Liver (tissue), 9 donors: Measurements from ENCODE around the gene CCDC82. TPM values are rescaled to one million over a fixed set of nuclear protein-coding genes. Genes with fewer than 3 reads are reported as not detected.
A peak's percentile ranks its signal among the peaks of the same experiment; 100 is the strongest.

ENCODE experiments used
- DNase-seq: peaks from one replicate; pipeline ENCODE4 v3.0.0-alpha.2; 2017; ENCODE audit warnings: low spot score
- H3K27ac ChIP-seq, 2 donors: one replicate each; pipeline ENCODE4 v1.7.0; 2013; ENCODE audit warnings: inconsistent platforms in 2 of 2, low read length in 2 of 2, control low read depth in 1 of 2, low read depth in 1 of 2, mild to moderate bottlenecking in 1 of 2
- H3K27me3 ChIP-seq, 4 donors: one replicate each; pipeline versions ENCODE4 v1.6.1 to v1.7.0; 2013; ENCODE audit warnings: low read length in 3 of 4, inconsistent platforms in 1 of 4, mild to moderate bottlenecking in 1 of 4, moderate library complexity in 1 of 4; ENCODE audit not compliant: control insufficient read depth in 4 of 4, insufficient read depth in 4 of 4
- H3K36me3 ChIP-seq, 4 donors: one replicate each; pipeline versions ENCODE4 v1.6.1 to v1.7.0; 2013; ENCODE audit warnings: low read length in 3 of 4, mild to moderate bottlenecking in 3 of 4, low read depth in 1 of 4, moderate library complexity in 1 of 4; ENCODE audit not compliant: control insufficient read depth in 4 of 4, insufficient read depth in 3 of 4
- H3K4me1 ChIP-seq, 4 donors: one replicate each; pipeline versions ENCODE4 v1.6.1 to v1.7.0; 2013; ENCODE audit warnings: low read length in 3 of 4, mild to moderate bottlenecking in 3 of 4, moderate library complexity in 1 of 4; ENCODE audit not compliant: control insufficient read depth in 4 of 4, insufficient read depth in 4 of 4
- H3K4me3 ChIP-seq, 3 donors: one replicate each; pipeline versions ENCODE4 v1.6.1 to v1.7.0; 2013; ENCODE audit warnings: low read length in 3 of 3, control low read depth in 1 of 3, low read depth in 1 of 3, mild to moderate bottlenecking in 1 of 3
- H3K9ac ChIP-seq, 2 donors: one replicate each; pipeline ENCODE4 v1.7.0; 2013; ENCODE audit warnings: low read length in 2 of 2, mild to moderate bottlenecking in 2 of 2, moderate library complexity in 2 of 2, control low read depth in 1 of 2, low read depth in 1 of 2
- H3K9me3 ChIP-seq, 4 donors: one replicate each; pipeline versions ENCODE4 v1.6.1 to v1.7.0; 2013; ENCODE audit warnings: low read length in 3 of 4; ENCODE audit not compliant: control insufficient read depth in 4 of 4
- CTCF ChIP-seq: fragments of 150-350 bp; IDR thresholded peaks from 2 replicates; pipeline ENCODE4 v1.5.1; 2017; ENCODE audit warnings: improper control_type of control experiment, low read depth, low read length; ENCODE audit not compliant: missing input control
- EGR1 ChIP-seq, 2 donors: IDR thresholded peaks; 2 replicates each; pipeline ENCODE4 v1.6.1; 2016 to 2018; ENCODE audit warnings: antibody characterized with exemption in 2 of 2, low read depth in 2 of 2
- FOXA1 ChIP-seq: IDR thresholded peaks from 2 replicates; pipeline ENCODE4 v1.6.1; 2016; ENCODE audit warnings: antibody characterized with exemption
- FOXA2 ChIP-seq: IDR thresholded peaks from 2 replicates; pipeline ENCODE4 v1.6.1; 2016; ENCODE audit warnings: antibody characterized with exemption
- GABPA ChIP-seq, 2 donors: IDR thresholded peaks in 1 of 2; conservative IDR thresholded peaks in 1 of 2; 2 replicates each; pipeline ENCODE4 v1.6.1; 2016; ENCODE audit warnings: antibody characterized with exemption in 2 of 2, mild to moderate bottlenecking in 1 of 2, moderate library complexity in 1 of 2
- HNF4A ChIP-seq, 2 donors: conservative IDR thresholded peaks; 2 replicates each; pipeline ENCODE4 v1.6.1; 2016; ENCODE audit warnings: antibody characterized with exemption in 2 of 2, mild to moderate bottlenecking in 2 of 2
- HNF4G ChIP-seq: IDR thresholded peaks from 2 replicates; pipeline ENCODE4 v1.6.1; 2016; ENCODE audit warnings: antibody characterized with exemption
- JUND ChIP-seq, 2 donors: IDR thresholded peaks; 2 replicates each; pipeline ENCODE4 v1.6.1; 2016; ENCODE audit warnings: antibody characterized with exemption in 2 of 2
- MAX ChIP-seq: IDR thresholded peaks from 2 replicates; pipeline ENCODE4 v1.6.1; 2016; ENCODE audit warnings: antibody characterized with exemption
- NR2F2 ChIP-seq: IDR thresholded peaks from 2 replicates; pipeline ENCODE4 v1.6.1; 2016; ENCODE audit warnings: antibody characterized with exemption
- RAD21 ChIP-seq, 2 donors: IDR thresholded peaks; 2 replicates each; pipeline ENCODE4 v1.6.1; 2016; ENCODE audit warnings: antibody characterized with exemption in 2 of 2, mild to moderate bottlenecking in 2 of 2
- RXRA ChIP-seq, 2 donors: IDR thresholded peaks; 2 replicates each; pipeline ENCODE4 v1.6.1; 2017 to 2018; ENCODE audit warnings: antibody characterized with exemption in 2 of 2, mild to moderate bottlenecking in 1 of 2
- SP1 ChIP-seq: IDR thresholded peaks from 2 replicates; pipeline ENCODE4 v1.6.1; 2018; ENCODE audit warnings: antibody characterized with exemption, mild to moderate bottlenecking
- TAF1 ChIP-seq: conservative IDR thresholded peaks from 2 replicates; pipeline ENCODE4 v1.6.1; 2016; ENCODE audit warnings: antibody characterized with exemption, mild to moderate bottlenecking
- YY1 ChIP-seq: IDR thresholded peaks from 2 replicates; pipeline ENCODE4 v1.6.1; 2016; ENCODE audit warnings: antibody characterized with exemption, mild to moderate bottlenecking
- WGBS: extraction: QIAGEN DNeasy Blood & Tissue Kit; methylation state at CpG from one replicate; pipeline ENCODE4 v1.1.7; 2013; 5-methylcytosine and 5-hydroxymethylcytosine counted together
- polyA plus RNA-seq, 2 donors: library from polyadenylated mRNA; stranded (reverse) in 1 of 2; unstranded in 1 of 2; fragments of 200-250 nt in 1 of 2; fragments of >200 nt in 1 of 2; fragmentation: Nextera tagmentation in 1 of 2; extraction: Ambion mirVana in 1 of 2; gene quantifications; one replicate each; pipeline versions ENCODE4 v1.2.1 to v1.2.3, GENCODE V29; 2013 to 2015
- total RNA-seq, 2 donors: library from RNA; depleted of rRNA; stranded (reverse); fragments of >200 nt; gene quantifications; one replicate each; pipeline ENCODE4 v1.2.3, GENCODE V29; 2014
- TF ChIP-seq, protein P1 (sequence below): IDR thresholded peaks from 2 replicates; pipeline ENCODE4 v1.6.1; 2016; ENCODE audit warnings: antibody characterized with exemption, mild to moderate bottlenecking
- TF ChIP-seq, protein P2 (sequence below): IDR thresholded peaks from 2 replicates; pipeline ENCODE4 v1.6.1; 2016; ENCODE audit warnings: antibody characterized with exemption
- TF ChIP-seq, protein P3 (sequence below): IDR thresholded peaks from 2 replicates; pipeline ENCODE4 v1.6.1; 2016; ENCODE audit warnings: antibody characterized with exemption
- donor health status: healthy.
- donor health status: healthy.
- donor health status: healthy.
- donor health status: healthy.
- donor health status: healthy.

The CCDC82 gene
- total and polyA plus RNA-seq, 4 donors, result 4.5 to 14.5 (median 11.0) TPM

DNA sequence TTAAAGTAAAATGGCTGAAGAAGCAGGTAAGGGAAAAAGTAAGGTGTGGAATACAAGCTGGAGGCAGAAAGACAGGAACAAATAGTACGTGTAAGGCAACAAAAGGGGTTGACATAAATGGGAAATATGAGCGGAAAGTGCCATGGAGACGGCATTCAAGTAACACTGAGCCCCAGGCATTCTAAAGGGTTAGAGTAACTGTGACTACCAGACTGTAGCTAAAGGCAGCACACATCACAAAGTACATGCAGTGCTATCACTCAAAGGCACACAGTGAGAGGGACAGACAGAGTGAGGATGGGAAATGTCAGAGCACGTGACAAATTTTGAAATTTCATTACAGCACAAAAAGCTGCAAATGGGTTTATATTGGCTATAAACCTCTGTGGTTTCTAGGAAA, 32.9 kb downstream of the CCDC82 start:
- Histone ChIP-seq H3K27ac (no peak overlapping the region), H3K9me3 (no peaks in the 10 kb centered on the region), H3K36me3 (peaks cover 9 to 29% (median 16%) of the 10 kb centered on the region in 4 donors), H3K4me1 (no peaks in the 10 kb centered on the region), H3K9ac (no peak overlapping the region), H3K4me3 (no peak overlapping the region), H3K27me3 (no peaks in the 10 kb centered on the region)
- TF ChIP-seq HNF4G, result no peak
- TF ChIP-seq, protein P1, sequence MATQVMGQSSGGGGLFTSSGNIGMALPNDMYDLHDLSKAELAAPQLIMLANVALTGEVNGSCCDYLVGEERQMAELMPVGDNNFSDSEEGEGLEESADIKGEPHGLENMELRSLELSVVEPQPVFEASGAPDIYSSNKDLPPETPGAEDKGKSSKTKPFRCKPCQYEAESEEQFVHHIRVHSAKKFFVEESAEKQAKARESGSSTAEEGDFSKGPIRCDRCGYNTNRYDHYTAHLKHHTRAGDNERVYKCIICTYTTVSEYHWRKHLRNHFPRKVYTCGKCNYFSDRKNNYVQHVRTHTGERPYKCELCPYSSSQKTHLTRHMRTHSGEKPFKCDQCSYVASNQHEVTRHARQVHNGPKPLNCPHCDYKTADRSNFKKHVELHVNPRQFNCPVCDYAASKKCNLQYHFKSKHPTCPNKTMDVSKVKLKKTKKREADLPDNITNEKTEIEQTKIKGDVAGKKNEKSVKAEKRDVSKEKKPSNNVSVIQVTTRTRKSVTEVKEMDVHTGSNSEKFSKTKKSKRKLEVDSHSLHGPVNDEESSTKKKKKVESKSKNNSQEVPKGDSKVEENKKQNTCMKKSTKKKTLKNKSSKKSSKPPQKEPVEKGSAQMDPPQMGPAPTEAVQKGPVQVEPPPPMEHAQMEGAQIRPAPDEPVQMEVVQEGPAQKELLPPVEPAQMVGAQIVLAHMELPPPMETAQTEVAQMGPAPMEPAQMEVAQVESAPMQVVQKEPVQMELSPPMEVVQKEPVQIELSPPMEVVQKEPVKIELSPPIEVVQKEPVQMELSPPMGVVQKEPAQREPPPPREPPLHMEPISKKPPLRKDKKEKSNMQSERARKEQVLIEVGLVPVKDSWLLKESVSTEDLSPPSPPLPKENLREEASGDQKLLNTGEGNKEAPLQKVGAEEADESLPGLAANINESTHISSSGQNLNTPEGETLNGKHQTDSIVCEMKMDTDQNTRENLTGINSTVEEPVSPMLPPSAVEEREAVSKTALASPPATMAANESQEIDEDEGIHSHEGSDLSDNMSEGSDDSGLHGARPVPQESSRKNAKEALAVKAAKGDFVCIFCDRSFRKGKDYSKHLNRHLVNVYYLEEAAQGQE, result no peak
- no peak for TF ChIP-seq RXRA (IDR thresholded peaks at IDR 0.05)
- TF ChIP-seq TAF1, result no peak
- TF ChIP-seq JUND (IDR thresholded peaks at IDR 0.05), result no peak
- TF ChIP-seq RAD21 (IDR thresholded peaks at IDR 0.05), result no peak
- TF ChIP-seq EGR1 (IDR thresholded peaks at IDR 0.05; ENCODE audit: low read depth in 2 of 2), result no peak
- TF ChIP-seq MAX, result no peak
- TF ChIP-seq SP1, result no peak
- no peak for TF ChIP-seq FOXA1
- TF ChIP-seq, protein P2, sequence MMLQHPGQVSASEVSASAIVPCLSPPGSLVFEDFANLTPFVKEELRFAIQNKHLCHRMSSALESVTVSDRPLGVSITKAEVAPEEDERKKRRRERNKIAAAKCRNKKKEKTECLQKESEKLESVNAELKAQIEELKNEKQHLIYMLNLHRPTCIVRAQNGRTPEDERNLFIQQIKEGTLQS, result no peak
- TF ChIP-seq GABPA (IDR thresholded peaks at IDR 0.05 in 1 of 2, conservative IDR thresholded peaks at IDR 0.05 in 1 of 2), result no peak
- 98% methylated on average over 4 of the region's 4 CpGs for WGBS
- DNase-seq, result no peak

DNA sequence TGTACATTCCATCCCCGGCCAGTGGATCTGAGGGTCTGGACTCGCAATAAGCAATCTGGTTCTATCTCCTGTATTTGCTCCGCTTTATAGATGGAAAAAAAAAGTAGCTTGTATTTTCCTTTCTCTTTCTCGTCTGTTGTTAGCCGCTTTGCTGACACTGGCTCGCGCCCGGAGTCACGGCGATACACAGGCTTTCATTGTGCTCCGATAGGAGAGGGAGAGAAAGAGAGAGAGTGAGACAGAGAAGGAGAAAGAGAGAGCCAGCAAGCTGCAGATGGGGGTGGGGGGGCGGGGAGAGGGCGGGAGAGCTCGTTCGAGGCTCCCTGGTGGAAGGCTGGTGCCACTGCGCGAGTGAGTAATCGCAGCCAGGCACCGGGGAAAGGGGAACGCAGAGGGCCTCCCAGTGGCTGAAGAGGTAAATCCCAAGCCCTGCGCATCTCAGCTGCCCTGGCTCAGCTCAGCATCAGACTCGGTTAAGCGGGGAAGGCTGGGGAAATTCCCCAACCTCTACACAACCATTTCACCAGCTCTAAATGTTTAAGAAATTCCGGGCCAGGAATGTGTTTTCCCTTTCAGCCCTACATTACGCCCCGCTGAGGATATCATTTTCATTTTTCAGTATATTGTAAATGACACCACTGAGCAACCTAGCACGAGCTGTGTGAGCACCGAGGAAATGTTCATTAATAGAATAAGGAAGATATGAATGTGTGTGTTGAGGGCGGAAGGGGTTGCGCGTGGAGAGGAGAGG, 46.6 kb downstream of the CCDC82 start, which contains the start of gene MAML2:
MAML2 (minus strand) TSS at position 235 of the 751 bp plus-strand sequence. CDS start 1,300 bp downstream, outside the sequence.
- Histone ChIP-seq H3K9ac (peak within 1 kb of the TSS; percentile 43 to 85), H3K27me3 (no peaks in the 10 kb centered on the region), H3K36me3 (no peaks in the 10 kb centered on the region), H3K4me3 (peak within 1 kb of the TSS; percentile 43 to 81 (median 59)), H3K27ac (peak within 1 kb of the TSS; percentile 47 to 74), H3K9me3 (no peaks in the 10 kb centered on the region), H3K4me1 (peaks cover 2 to 18% (median 6%) of the 10 kb centered on the region in 4 donors)
- WGBS, result 9% methylated on average over 31 of the region's 31 CpGs
- TF ChIP-seq, protein P1, result no peak
- TF ChIP-seq GABPA (IDR thresholded peaks at IDR 0.05 in 1 of 2, conservative IDR thresholded peaks at IDR 0.05 in 1 of 2), result no peak
- TF ChIP-seq HNF4G, result no peak
- TF ChIP-seq MAX, result no peak
- peak; percentile 11 to 39 for TF ChIP-seq JUND (IDR thresholded peaks at IDR 0.05)
- TF ChIP-seq FOXA1, result no peak
- no peak for TF ChIP-seq RXRA (IDR thresholded peaks at IDR 0.05)
- peak; percentile 86 to 89 for TF ChIP-seq RAD21 (IDR thresholded peaks at IDR 0.05)
- TF ChIP-seq, protein P3, sequence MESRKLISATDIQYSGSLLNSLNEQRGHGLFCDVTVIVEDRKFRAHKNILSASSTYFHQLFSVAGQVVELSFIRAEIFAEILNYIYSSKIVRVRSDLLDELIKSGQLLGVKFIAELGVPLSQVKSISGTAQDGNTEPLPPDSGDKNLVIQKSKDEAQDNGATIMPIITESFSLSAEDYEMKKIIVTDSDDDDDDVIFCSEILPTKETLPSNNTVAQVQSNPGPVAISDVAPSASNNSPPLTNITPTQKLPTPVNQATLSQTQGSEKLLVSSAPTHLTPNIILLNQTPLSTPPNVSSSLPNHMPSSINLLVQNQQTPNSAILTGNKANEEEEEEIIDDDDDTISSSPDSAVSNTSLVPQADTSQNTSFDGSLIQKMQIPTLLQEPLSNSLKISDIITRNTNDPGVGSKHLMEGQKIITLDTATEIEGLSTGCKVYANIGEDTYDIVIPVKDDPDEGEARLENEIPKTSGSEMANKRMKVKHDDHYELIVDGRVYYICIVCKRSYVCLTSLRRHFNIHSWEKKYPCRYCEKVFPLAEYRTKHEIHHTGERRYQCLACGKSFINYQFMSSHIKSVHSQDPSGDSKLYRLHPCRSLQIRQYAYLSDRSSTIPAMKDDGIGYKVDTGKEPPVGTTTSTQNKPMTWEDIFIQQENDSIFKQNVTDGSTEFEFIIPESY, result no peak
- TF ChIP-seq, protein P2, result no peak
- TF ChIP-seq SP1, result no peak
- TF ChIP-seq FOXA2, result no peak
- peak; percentile 92 for TF ChIP-seq CTCF
- TF ChIP-seq HNF4A (conservative IDR thresholded peaks at IDR 0.05), result no peak
- TF ChIP-seq TAF1, result no peak
- peak; percentile 34 for TF ChIP-seq YY1
- TF ChIP-seq NR2F2, result no peak
- no peak for TF ChIP-seq EGR1 (IDR thresholded peaks at IDR 0.05; ENCODE audit: low read depth in 2 of 2)
- peak; percentile 81 for DNase-seq
